ENCODE data around the gene ARMC2. TPM values are rescaled to one million over a fixed set of nuclear protein-coding genes. Genes with fewer than 3 reads are reported as not detected.

Gene ARMC2
- total RNA-seq, 1 donor from 2014 or later: 2.9 TPM

DNA sequence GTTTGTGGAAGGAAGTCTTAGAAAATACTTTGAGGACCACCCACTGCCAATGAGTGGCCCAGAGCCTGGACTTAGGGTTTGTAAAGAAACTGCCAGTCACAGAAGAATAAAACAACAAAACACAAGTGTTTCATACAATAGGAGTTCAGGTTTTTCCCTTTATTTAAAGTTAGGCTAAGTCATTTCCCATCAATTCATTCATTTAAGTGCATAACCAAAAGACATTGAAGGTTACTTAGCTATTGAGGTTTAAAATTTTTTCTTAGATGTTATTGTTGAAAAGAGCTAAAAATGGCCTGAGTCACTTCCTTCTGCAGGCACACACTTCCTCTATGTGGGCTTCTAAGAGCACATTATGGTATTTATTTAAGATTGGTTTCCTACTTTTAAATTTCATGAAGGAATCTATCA is 54.2 kb downstream of the ARMC2 start:
- H3K79me2 ChIP-seq (ENCODE audit: low read depth): no peaks in the 10 kb centered on the region
- peaks cover 2% of the 10 kb centered on the region for H3K27me3 Mint-ChIP-seq (ENCODE audit: insufficient read depth, low read depth)
- peaks cover 8% of the 10 kb centered on the region for H3K4me1 ChIP-seq
- no peaks in the 10 kb centered on the region for H4K20me1 ChIP-seq (ENCODE audit: low read depth)
- no peak overlapping the region for H3K9ac ChIP-seq
- no peaks in the 10 kb centered on the region for H3K36me3 ChIP-seq
- no peaks in the 10 kb centered on the region for H3K27me3 ChIP-seq
- no peaks in the 10 kb centered on the region for H3F3A ChIP-seq (ENCODE audit: low read depth)
- no peaks in the 10 kb centered on the region for H3K9me3 ChIP-seq (ENCODE audit: low read depth)
- peak; percentile 46 for DNase-seq (ENCODE audit: low spot score)
- H3K27ac Mint-ChIP-seq: no peak overlapping the region
- H3K4me3 Mint-ChIP-seq: no peak overlapping the region
- H2AFZ ChIP-seq (replicated peaks): no peak overlapping the region
- H3K4me2 ChIP-seq: no peak overlapping the region
- H3K36me3 Mint-ChIP-seq: peaks cover 4% of the 10 kb centered on the region
- TF ChIP-seq, protein P1, sequence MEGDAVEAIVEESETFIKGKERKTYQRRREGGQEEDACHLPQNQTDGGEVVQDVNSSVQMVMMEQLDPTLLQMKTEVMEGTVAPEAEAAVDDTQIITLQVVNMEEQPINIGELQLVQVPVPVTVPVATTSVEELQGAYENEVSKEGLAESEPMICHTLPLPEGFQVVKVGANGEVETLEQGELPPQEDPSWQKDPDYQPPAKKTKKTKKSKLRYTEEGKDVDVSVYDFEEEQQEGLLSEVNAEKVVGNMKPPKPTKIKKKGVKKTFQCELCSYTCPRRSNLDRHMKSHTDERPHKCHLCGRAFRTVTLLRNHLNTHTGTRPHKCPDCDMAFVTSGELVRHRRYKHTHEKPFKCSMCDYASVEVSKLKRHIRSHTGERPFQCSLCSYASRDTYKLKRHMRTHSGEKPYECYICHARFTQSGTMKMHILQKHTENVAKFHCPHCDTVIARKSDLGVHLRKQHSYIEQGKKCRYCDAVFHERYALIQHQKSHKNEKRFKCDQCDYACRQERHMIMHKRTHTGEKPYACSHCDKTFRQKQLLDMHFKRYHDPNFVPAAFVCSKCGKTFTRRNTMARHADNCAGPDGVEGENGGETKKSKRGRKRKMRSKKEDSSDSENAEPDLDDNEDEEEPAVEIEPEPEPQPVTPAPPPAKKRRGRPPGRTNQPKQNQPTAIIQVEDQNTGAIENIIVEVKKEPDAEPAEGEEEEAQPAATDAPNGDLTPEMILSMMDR (IDR thresholded peaks at IDR 0.05): no peak
- TF ChIP-seq EZH2phosphoT487 (IDR thresholded peaks at IDR 0.05) (no peak), EZH2 (IDR thresholded peaks at IDR 0.05) (no peak)
- no peaks in the 10 kb centered on the region for H3K9me3 Mint-ChIP-seq
- H3K4me3 ChIP-seq: no peak overlapping the region
- H3K4me1 Mint-ChIP-seq: peaks cover 7% of the 10 kb centered on the region
- no peak overlapping the region for H3K27ac ChIP-seq

DNA sequence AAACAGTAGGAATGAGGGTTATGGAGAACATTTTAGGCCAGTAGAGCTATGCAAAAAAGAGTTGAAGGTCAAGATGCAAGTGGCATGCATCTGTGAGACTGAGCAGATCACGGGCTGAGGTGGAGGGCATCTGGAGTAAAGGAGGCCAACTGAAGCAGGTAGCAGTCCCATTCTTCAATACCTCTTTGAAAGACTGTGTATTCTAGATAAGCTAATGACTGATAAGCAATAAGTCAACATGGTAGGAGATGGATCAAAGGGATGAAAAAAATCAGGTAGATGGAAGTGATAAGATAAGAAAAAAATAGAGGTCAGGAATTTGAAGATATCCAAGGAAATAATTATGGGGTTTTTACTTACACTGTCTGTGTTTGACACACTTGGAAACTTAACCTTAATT is 55.6 kb downstream of the ARMC2 start:
- Mint-ChIP-seq H3K9me3 (no peaks in the 10 kb centered on the region), H3K4me3 (no peak overlapping the region), H3K27me3 (ENCODE audit: insufficient read depth, low read depth) (peaks cover 2% of the 10 kb centered on the region), H3K27ac (no peak overlapping the region), H3K36me3 (peaks cover 4% of the 10 kb centered on the region), H3K4me1 (peaks cover 7% of the 10 kb centered on the region)
- TF ChIP-seq EZH2 (IDR thresholded peaks at IDR 0.05) (no peak), EZH2phosphoT487 (IDR thresholded peaks at IDR 0.05) (no peak)
- TF ChIP-seq, protein P1 (IDR thresholded peaks at IDR 0.05): no peak
- Histone ChIP-seq H3K36me3 (no peaks in the 10 kb centered on the region), H3F3A (ENCODE audit: low read depth) (no peaks in the 10 kb centered on the region), H4K20me1 (ENCODE audit: low read depth) (no peaks in the 10 kb centered on the region), H3K9ac (no peak overlapping the region), H3K4me3 (no peak overlapping the region), H3K4me1 (peaks cover 6% of the 10 kb centered on the region), H2AFZ (replicated peaks) (no peak overlapping the region), H3K27ac (no peak overlapping the region), H3K27me3 (no peaks in the 10 kb centered on the region), H3K79me2 (ENCODE audit: low read depth) (no peaks in the 10 kb centered on the region), H3K4me2 (no peak overlapping the region), H3K9me3 (ENCODE audit: low read depth) (no peaks in the 10 kb centered on the region)
- no peak for DNase-seq (ENCODE audit: low spot score)

DNA sequence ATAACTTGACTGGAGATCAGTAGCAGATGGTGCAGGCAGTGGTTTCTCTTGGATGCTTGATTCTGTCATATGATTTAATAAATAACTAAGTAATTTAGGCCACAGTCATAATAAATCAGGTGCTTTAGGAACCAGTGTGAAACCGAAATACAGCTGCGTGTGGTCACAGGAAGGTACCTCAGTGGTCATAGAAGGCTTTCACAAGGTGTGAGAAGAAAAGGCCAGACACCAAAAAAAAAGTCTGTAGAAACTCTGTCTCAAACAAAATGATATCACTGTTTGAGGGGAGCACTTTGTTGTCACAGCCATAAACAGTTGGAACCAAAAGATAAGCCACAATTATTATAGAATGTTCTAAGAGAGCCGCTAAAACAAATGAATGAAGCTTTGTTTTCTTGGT is 56.5 kb downstream of the ARMC2 start:
- H3K27me3 ChIP-seq: no peaks in the 10 kb centered on the region
- no peak overlapping the region for H2AFZ ChIP-seq (replicated peaks)
- TF ChIP-seq EZH2phosphoT487 (IDR thresholded peaks at IDR 0.05): no peak
- TF ChIP-seq, protein P1 (IDR thresholded peaks at IDR 0.05): no peak
- TF ChIP-seq EZH2 (IDR thresholded peaks at IDR 0.05): no peak
- peaks cover 6% of the 10 kb centered on the region for H3K4me1 ChIP-seq
- Mint-ChIP-seq H3K4me3 (no peak overlapping the region), H3K27ac (no peak overlapping the region), H3K27me3 (ENCODE audit: insufficient read depth, low read depth) (peaks cover 2% of the 10 kb centered on the region), H3K36me3 (peaks cover 4% of the 10 kb centered on the region), H3K4me1 (peaks cover 7% of the 10 kb centered on the region), H3K9me3 (no peaks in the 10 kb centered on the region)
- no peaks in the 10 kb centered on the region for H3K36me3 ChIP-seq
- no peaks in the 10 kb centered on the region for H3K79me2 ChIP-seq (ENCODE audit: low read depth)
- H3K9me3 ChIP-seq (ENCODE audit: low read depth): no peaks in the 10 kb centered on the region
- H3K9ac ChIP-seq: no peak overlapping the region
- H4K20me1 ChIP-seq (ENCODE audit: low read depth): no peaks in the 10 kb centered on the region
- H3K27ac ChIP-seq: no peak overlapping the region
- H3K4me3 ChIP-seq: no peak overlapping the region
- no peaks in the 10 kb centered on the region for H3F3A ChIP-seq (ENCODE audit: low read depth)
- no peak overlapping the region for H3K4me2 ChIP-seq
- no peak for DNase-seq (ENCODE audit: low spot score)
